Activated CD8-positive, alpha-beta memory T cell treated with anti-CD3 and anti-CD28 coated beads, Interleukin-2, amount 50 U/mL, for 1 hour (primary cell): Measurements from ENCODE around the gene YKT6.
"Not testable (repeated sequence)": the region's sequence is repeated elsewhere in the genome, so short reads cannot be mapped to it uniquely, and the experiment has no call there.

Source experiments
- DNase-seq: peaks from one replicate; pipeline ENCODE4 v3.0.0-alpha.2; 2020; ENCODE audit errors: extremely low read depth

The YKT6 gene

GRCh38 chr7:44172352-44172751 lies 28.4 kb upstream of the YKT6 start:
- DNase-seq: no peak

GRCh38 chr7:44172803-44173424 lies 27.9 kb upstream of the YKT6 start:
- no peak for DNase-seq

GRCh38 chr7:44173911-44174693 lies 26.7 kb upstream of the YKT6 start:
- DNase-seq: no peak

- DNase-seq: not testable (repeated sequence)
These were observed 26.2 kb upstream of the YKT6 start for GRCh38 chr7:44174694-44174948.

- no peak for DNase-seq
These were observed 25.0 kb upstream of the YKT6 start for GRCh38 chr7:44175730-44176129.

GRCh38 chr7:44176486-44176885 lies 24.3 kb upstream of the YKT6 start:
- DNase-seq: no peak

GRCh38 chr7:44177570-44178131 lies 23.1 kb upstream of the YKT6 start:
- no peak for DNase-seq

GRCh38 chr7:44180631-44181030 lies 20.1 kb upstream of the YKT6 start:
- no peak for DNase-seq

GRCh38 chr7:44182827-44183226 lies 18.0 kb upstream of the YKT6 start:
- DNase-seq: no peak

GRCh38 chr7:44183386-44183785 lies 17.4 kb upstream of the YKT6 start:
- DNase-seq: no peak

- DNase-seq: no peak
These were observed 16.4 kb upstream of the YKT6 start for GRCh38 chr7:44184206-44184872.

GRCh38 chr7:44184873-44185446 lies 15.8 kb upstream of the YKT6 start:
- DNase-seq: no peak

GRCh38 chr7:44185729-44186128 lies 15.0 kb upstream of the YKT6 start:
- no peak for DNase-seq

GRCh38 chr7:44186736-44187135 lies 14.0 kb upstream of the YKT6 start:
- no peak for DNase-seq

- no peak for DNase-seq
These were observed 13.0 kb upstream of the YKT6 start for GRCh38 chr7:44187636-44188416.

- no peak for DNase-seq
These were observed 12.1 kb upstream of the YKT6 start for GRCh38 chr7:44188480-44189225.

GRCh38 chr7:44189286-44189992 lies 11.3 kb upstream of the YKT6 start, which contains the start of gene GCK:
Gene GCK, minus strand, starts transcription at chr7:44189439. Its CDS starts 486 bp downstream, at chr7:44188953.
- no peak for DNase-seq

GRCh38 chr7:44189993-44190872 lies 10.5 kb upstream of the YKT6 start:
- DNase-seq: no peak

- DNase-seq: no peak
These were observed 9.6 kb upstream of the YKT6 start for GRCh38 chr7:44191171-44191570.
